Measurements from ENCODE around the gene CSF2RB. TPM values are rescaled to one million over a fixed set of nuclear protein-coding genes. Genes with fewer than 3 reads are reported as not detected.

Gene CSF2RB
- polyA plus RNA-seq, 1 experiment: not detected

GRCh38 chr22:36958366-36958765 is 44.9 kb downstream of the CSF2RB start:
- DNase-seq (ENCODE audit: low read depth, low spot score): no peak
- TF ChIP-seq CTCF (IDR thresholded peaks at IDR 0.05; ENCODE audit: low read depth, low read length): no peak
- Histone ChIP-seq H3K27me3 (ENCODE audit: control insufficient read depth, insufficient read depth, low read length) (no peaks in the 10 kb centered on the region), H3K9me3 (ENCODE audit: control insufficient read depth, insufficient read depth, low read length) (0 out of 2 replicates have a peak, but pooled peaks cover 5% of the 10 kb centered on the region), H3K27ac (ENCODE audit: low read depth, low read length) (no peak overlapping the region), H3K4me3 (ENCODE audit: low read depth, low read length) (no peak overlapping the region)
- ChIA-PET POLR2A (no interaction called here), CTCF (interaction anchor here (1.3 to 1.4 kb wide), 2 partner anchors 102 kb away, joined by 3 read pairs; no protein-coding TSS in a partner anchor)

- ChIA-PET CTCF (no interaction called here), POLR2A (no interaction called here)
- Histone ChIP-seq H3K27ac (ENCODE audit: low read depth, low read length) (no peak overlapping the region), H3K4me3 (ENCODE audit: low read depth, low read length) (no peak overlapping the region), H3K27me3 (ENCODE audit: control insufficient read depth, insufficient read depth, low read length) (peaks cover 2% of the 10 kb centered on the region), H3K9me3 (ENCODE audit: control insufficient read depth, insufficient read depth, low read length) (0 out of 2 replicates have a peak, but pooled peaks cover 3% of the 10 kb centered on the region)
- no peak for TF ChIP-seq CTCF (IDR thresholded peaks at IDR 0.05; ENCODE audit: low read depth, low read length)
- no peak for DNase-seq (ENCODE audit: low read depth, low spot score)
Measured at GRCh38 chr22:36961626-36962025, 48.2 kb downstream of the CSF2RB start.

- Histone ChIP-seq H3K27me3 (ENCODE audit: control insufficient read depth, insufficient read depth, low read length) (peaks cover 2% of the 10 kb centered on the region), H3K4me3 (ENCODE audit: low read depth, low read length) (no peak overlapping the region), H3K27ac (ENCODE audit: low read depth, low read length) (no peak overlapping the region), H3K9me3 (ENCODE audit: control insufficient read depth, insufficient read depth, low read length) (no peaks in the 10 kb centered on the region)
- POLR2A ChIA-PET: no interaction called here
- no peak for DNase-seq (ENCODE audit: low read depth, low spot score)
- CTCF ChIA-PET: no interaction called here
- no peak for TF ChIP-seq CTCF (IDR thresholded peaks at IDR 0.05; ENCODE audit: low read depth, low read length)
Measured at GRCh38 chr22:36963302-36963701, 49.9 kb downstream of the CSF2RB start.

GRCh38 chr22:36964106-36964505 is 50.7 kb downstream of the CSF2RB start:
- no peak for TF ChIP-seq CTCF (IDR thresholded peaks at IDR 0.05; ENCODE audit: low read depth, low read length)
- Histone ChIP-seq H3K27ac (ENCODE audit: low read depth, low read length) (no peak overlapping the region), H3K4me3 (ENCODE audit: low read depth, low read length) (no peak overlapping the region), H3K9me3 (ENCODE audit: control insufficient read depth, insufficient read depth, low read length) (no peaks in the 10 kb centered on the region), H3K27me3 (ENCODE audit: control insufficient read depth, insufficient read depth, low read length) (peaks cover 4% of the 10 kb centered on the region)
- ChIA-PET POLR2A (no interaction called here), CTCF (interaction anchor here (0.5 to 1.1 kb wide), 3 partner anchors 13 to 221 kb away, joined by 3 to 4 read pairs (median 3); no protein-coding TSS in a partner anchor)
- DNase-seq (ENCODE audit: low read depth, low spot score): no peak

- no peak for TF ChIP-seq CTCF (IDR thresholded peaks at IDR 0.05; ENCODE audit: low read depth, low read length)
- Histone ChIP-seq H3K9me3 (ENCODE audit: control insufficient read depth, insufficient read depth, low read length) (no peaks in the 10 kb centered on the region), H3K4me3 (ENCODE audit: low read depth, low read length) (no peak overlapping the region), H3K27me3 (ENCODE audit: control insufficient read depth, insufficient read depth, low read length) (peaks cover 13% of the 10 kb centered on the region), H3K27ac (ENCODE audit: low read depth, low read length) (no peak overlapping the region)
- DNase-seq (ENCODE audit: low read depth, low spot score): no peak
- ChIA-PET CTCF (no interaction called here), POLR2A (interaction anchor here (0.6 kb wide), 1 partner anchor 22 kb away, joined by 6 read pairs; no protein-coding TSS in a partner anchor)
Measured at GRCh38 chr22:36965696-36966095, 52.3 kb downstream of the CSF2RB start.
